GM10266 (cell line): ENCODE measurements around the gene WDR75.

Experiments
- DNase-seq: peaks from one replicate; pipeline ENCODE4 v3.0.0; 2012; ENCODE audit errors: extremely low spot score
- TF ChIP-seq, protein P1 (sequence below): IDR thresholded peaks from 2 replicates; pipeline ENCODE4 v1.5.1; 2012; ENCODE audit warnings: mild to moderate bottlenecking, low read depth; ENCODE audit not compliant: control insufficient read depth, insufficient read depth; ENCODE audit errors: missing control alignments

WDR75 gene

DNA sequence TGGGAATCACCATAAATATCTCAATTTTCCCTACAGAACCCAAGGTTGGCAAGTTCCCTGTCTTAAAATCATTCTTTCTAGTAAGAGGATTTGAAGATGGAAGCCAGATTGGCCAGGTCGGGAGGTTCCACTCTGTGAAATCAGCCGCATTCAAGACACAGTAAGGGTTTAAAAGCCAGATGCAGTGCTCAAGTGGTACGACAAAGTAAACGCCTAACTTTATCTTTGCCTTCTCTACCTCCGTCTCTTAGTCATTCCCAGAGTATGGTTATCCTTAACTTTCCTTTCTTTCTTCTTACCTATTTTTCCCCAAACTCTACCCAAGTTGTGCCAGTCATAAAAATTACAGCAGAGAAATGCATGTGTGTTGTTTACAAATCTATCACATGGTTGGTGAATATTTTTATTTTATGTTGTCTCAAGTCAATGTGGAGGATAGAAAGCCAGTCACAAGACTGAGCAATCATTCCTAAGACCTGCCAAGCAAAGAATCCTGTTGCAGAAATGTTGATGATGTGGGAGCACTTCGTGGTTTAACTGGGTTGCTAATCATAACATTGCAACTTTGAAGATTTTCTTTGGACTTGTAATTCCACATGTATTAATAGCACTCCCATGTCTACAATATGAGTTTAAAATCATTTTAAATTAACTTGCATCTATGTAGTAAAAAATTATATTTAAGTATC lies 76.7 kb downstream of the WDR75 start:
- DNase-seq, result no peak
- TF ChIP-seq, protein P1, sequence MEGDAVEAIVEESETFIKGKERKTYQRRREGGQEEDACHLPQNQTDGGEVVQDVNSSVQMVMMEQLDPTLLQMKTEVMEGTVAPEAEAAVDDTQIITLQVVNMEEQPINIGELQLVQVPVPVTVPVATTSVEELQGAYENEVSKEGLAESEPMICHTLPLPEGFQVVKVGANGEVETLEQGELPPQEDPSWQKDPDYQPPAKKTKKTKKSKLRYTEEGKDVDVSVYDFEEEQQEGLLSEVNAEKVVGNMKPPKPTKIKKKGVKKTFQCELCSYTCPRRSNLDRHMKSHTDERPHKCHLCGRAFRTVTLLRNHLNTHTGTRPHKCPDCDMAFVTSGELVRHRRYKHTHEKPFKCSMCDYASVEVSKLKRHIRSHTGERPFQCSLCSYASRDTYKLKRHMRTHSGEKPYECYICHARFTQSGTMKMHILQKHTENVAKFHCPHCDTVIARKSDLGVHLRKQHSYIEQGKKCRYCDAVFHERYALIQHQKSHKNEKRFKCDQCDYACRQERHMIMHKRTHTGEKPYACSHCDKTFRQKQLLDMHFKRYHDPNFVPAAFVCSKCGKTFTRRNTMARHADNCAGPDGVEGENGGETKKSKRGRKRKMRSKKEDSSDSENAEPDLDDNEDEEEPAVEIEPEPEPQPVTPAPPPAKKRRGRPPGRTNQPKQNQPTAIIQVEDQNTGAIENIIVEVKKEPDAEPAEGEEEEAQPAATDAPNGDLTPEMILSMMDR, result no peak

DNA sequence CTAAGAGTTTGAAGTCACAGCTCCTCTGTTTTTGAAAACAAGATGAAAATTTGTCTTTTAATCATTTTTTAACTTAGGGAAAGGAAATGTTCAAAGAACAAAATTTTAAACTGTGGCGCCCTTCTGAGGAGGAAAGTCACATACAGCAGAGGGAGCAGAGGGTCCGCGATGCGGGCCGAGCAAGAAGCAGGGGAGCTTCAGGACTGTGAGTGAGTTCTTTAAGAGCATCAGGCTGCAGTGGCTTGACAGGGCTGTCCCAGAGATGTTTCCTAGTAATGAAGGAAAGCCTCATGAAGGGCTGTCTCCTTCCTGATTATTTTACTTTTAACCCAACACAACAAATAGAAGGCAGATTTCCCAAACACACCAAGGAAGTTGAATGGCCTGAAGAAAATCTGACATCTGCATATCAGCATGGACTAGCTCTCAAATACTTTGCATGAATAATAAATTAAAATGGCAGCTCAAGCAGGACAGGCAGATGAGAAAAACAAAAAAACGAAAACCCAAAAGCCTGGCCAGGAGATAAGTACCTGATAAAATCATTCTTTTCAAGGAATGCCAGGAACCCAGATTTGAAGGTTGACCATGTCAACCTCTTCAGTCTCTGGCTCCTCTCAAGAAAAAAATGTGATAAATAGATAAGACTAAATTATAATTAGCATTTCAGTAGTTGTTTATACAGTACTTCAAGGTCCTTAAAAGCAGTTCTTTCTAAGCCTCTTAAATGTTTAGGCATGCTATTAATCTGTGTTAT lies 78.5 kb downstream of the WDR75 start:
- TF ChIP-seq, protein P1, result no peak
- no peak for DNase-seq

DNA sequence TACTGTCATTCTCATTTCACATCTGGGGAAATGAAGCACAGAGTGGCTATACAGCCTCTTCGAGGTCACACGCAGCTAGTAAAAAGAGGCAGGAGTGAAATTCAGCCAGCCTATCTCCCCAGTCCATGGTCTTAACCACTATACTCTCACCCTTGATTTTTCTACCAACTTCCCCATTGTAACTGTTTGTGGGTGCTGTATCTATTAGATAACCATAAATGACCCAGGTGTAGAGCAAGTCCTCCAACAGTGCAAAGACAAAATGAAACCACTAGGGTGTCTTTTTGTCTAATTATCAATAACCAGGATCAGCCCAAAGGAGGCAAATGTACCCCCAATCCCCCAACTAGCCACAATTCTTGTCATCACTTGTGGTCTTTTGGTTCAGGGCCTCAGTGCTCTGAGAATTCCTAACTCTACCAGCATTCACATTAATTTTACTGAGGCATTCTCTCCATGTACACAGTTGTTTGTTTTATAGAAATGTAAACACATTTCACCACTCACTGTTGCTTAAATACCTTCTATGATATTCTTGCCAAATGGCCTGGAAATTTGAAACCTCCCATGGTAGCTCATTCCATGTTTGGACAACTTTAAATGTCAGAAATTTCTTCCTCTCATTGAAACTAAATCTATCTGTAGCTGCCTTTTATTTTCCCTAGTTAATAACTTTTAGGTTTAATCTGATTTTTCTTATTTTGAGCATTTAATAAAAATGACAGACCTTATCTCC lies 80.6 kb downstream of the WDR75 start:
- TF ChIP-seq, protein P1, result no peak
- no peak for DNase-seq

DNA sequence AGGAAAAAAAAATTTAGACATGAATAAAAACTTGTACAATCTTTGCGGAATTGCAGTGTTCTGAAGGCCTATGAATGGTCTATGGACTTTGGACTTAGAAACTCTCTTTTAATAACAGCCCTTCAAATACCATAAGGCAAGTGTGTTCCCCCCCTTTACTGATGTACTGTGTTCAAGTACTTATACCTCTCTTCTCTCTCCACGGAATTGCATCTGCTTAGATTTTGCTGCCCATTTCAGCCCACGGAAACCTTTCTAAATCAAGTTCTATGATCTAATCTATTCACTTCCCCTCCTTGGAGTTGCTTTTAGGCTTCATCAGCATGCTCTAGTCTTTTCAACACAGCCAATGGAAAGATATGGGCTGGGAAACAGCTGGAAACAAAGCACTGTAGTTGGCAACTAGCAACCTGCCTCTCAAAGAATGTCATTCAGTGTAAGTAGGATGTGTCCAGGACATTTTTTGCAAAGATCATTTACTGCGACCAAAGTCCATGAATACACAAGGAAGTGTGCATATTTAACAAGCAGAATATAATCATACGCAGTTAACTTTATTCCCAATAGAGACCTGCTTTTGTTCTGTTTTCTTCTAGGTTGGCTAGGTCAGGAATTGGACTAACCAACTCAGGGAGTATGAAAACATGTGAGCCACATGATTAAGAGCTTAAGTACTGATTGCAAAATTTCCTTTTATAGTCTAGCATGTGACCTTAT lies 81.3 kb downstream of the WDR75 start:
- no peak for DNase-seq
- TF ChIP-seq, protein P1, result no peak

DNA sequence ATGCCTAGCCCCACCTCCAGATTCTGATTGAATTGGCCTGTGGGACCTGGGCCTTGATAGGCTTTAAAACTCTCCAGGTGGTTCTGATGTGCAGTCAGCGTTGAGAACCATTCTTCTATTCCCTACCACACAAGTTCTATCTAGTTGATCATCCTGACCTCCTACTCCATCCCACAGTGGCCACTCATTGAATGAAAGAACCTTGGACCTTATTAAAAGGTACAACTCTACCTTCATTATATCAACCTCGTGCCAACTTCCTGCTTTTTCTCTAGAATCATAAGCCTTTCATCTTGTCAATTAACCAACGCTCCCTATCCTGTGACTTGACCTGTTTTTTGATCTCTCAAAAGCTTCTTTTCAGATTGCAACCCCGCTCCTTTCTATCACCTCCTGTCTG lies 83.5 kb downstream of the WDR75 start:
- no peak for DNase-seq
- TF ChIP-seq, protein P1, result no peak
